CD4-positive, alpha-beta T cell treated with Interleukin-21 for 1 hour (primary cell): ENCODE measurements around the gene CTNNA1.

Experiments
- DNase-seq: peaks from one replicate; pipeline ENCODE4 v3.0.0-alpha.2; 2020

CTNNA1 gene

GRCh38 chr5:138935466-138935865, 182.2 kb downstream of the CTNNA1 start:
- DNase-seq = no peak

- no peak for DNase-seq
Measured at GRCh38 chr5:138936225-138936967, 183.2 kb downstream of the CTNNA1 start.

- no peak for DNase-seq
Measured at GRCh38 chr5:138936968-138937345, 183.7 kb downstream of the CTNNA1 start.

GRCh38 chr5:138937392-138938387, 184.5 kb downstream of the CTNNA1 start:
- no peak for DNase-seq

- no peak for DNase-seq
Measured at GRCh38 chr5:138938526-138938925, 185.3 kb downstream of the CTNNA1 start.

GRCh38 chr5:138942066-138942465, 188.8 kb downstream of the CTNNA1 start:
- DNase-seq = no peak

- no peak for DNase-seq
Measured at GRCh38 chr5:138942861-138943260, 189.6 kb downstream of the CTNNA1 start.

- no peak for DNase-seq
Measured at GRCh38 chr5:138943599-138944173, 190.5 kb downstream of the CTNNA1 start.

- DNase-seq = no peak
Measured at GRCh38 chr5:138944527-138945322, 191.5 kb downstream of the CTNNA1 start.

GRCh38 chr5:138945421-138946240, 192.4 kb downstream of the CTNNA1 start:
- no peak for DNase-seq

GRCh38 chr5:138946241-138946623, 193.0 kb downstream of the CTNNA1 start:
- DNase-seq = no peak

- no peak for DNase-seq
Measured at GRCh38 chr5:138946831-138947560, 193.8 kb downstream of the CTNNA1 start.

GRCh38 chr5:138947780-138948179, 194.6 kb downstream of the CTNNA1 start:
- DNase-seq = no peak

- no peak for DNase-seq
Measured at GRCh38 chr5:138948471-138949222, 195.4 kb downstream of the CTNNA1 start.

GRCh38 chr5:138949223-138949574, 196.0 kb downstream of the CTNNA1 start:
- no peak for DNase-seq

GRCh38 chr5:138949988-138950387, 196.8 kb downstream of the CTNNA1 start:
- no peak for DNase-seq

GRCh38 chr5:138950421-138951031, 197.3 kb downstream of the CTNNA1 start:
- no peak for DNase-seq

- DNase-seq = no peak
Measured at GRCh38 chr5:138951091-138951985, 198.1 kb downstream of the CTNNA1 start.
